HCT116 (cell line): ENCODE measurements around the gene ANAPC4. TPM values are rescaled to one million over a fixed set of nuclear protein-coding genes. Genes with fewer than 3 reads are reported as not detected.

Source experiments
- ATAC-seq: fragments of 200-7000 bp; cut with Tn5 transposase; 2 replicates; pipeline ENCODE4 v1.9.1; 2020; ENCODE audit warnings: mild to moderate bottlenecking, moderate library complexity
- BruUV-seq: library from RNA; stranded (reverse); fragments of 400-500 nt; replicated peaks from 2 replicates; lab custom pipeline; 2021; lab: Mats Ljungman, UMichigan
- CTCF ChIA-PET: fragments of 300-600 bp; sonication (Branson Sonifier 250); formaldehyde crosslinking; loops from one replicate; lab custom pipeline; 2021; ENCODE audit warnings: antibody characterized with exemption; lab: Charles Lee
- POLR2A ChIA-PET: fragments of 300-600, 350-600 bp; sonication (Branson Sonifier 250); formaldehyde crosslinking; loops from one replicate; lab custom pipeline; 2021; ENCODE audit warnings: antibody characterized with exemption; lab: Charles Lee
- RAD21 ChIA-PET, 2 experiments: fragments of 300-600 bp; sonication (Branson Sonifier 250); formaldehyde crosslinking; loops; one replicate each; lab custom pipeline; 2023; ENCODE audit warnings: low total read pairs in 2 of 2; ENCODE audit not compliant: uncharacterized antibody in 2 of 2, unreplicated experiment in 2 of 2, low non-redundant PET in 1 of 2; lab: Charles Lee
- DNase-seq: peaks from one replicate; pipeline ENCODE4 v3.0.0-alpha.2; 2010; ENCODE audit warnings: low read depth, low spot score
- H2AFZ ChIP-seq: fragments of 200-600 bp; shearing (Covaris generic), sonication (generic); 2 replicates; pipeline ENCODE4 v1.6.1; 2017; ENCODE audit warnings: low read depth, mixed run types, mixed read lengths, antibody characterized with exemption, low read length; ENCODE audit not compliant: poor library complexity, severe bottlenecking
- H3K27ac ChIP-seq: 2 replicates; pipeline ENCODE4 v1.5.1; 2012; ENCODE audit warnings: low read depth, low read length
- H3K27me3 ChIP-seq: fragments of 200-600 bp; sonication (generic); 2 replicates; pipeline ENCODE4 v1.6.1; 2016; ENCODE audit warnings: mixed run types, low read length, mixed read lengths; ENCODE audit not compliant: insufficient read depth
- H3K36me3 ChIP-seq, 2 experiments: fragments of 200-500 bp in 1 of 2; fragments of 200-600 bp in 1 of 2; sonication (Bioruptor generic) in 1 of 2; sonication (generic) in 1 of 2; 2 replicates each; pipeline versions ENCODE4 v1.5.1 to v1.6.1; 2014 to 2016; ENCODE audit warnings: low read length in 2 of 2, inconsistent platforms in 1 of 2, mixed read lengths in 1 of 2, mixed run types in 1 of 2; ENCODE audit not compliant: insufficient read depth in 2 of 2, control insufficient read depth in 1 of 2
- H3K4me1 ChIP-seq, 2 experiments: fragments of 200-600 bp in 1 of 2; sonication (generic) in 1 of 2; 2 replicates each; pipeline versions ENCODE4 v1.5.1 to v1.6.1; 2012 to 2017; ENCODE audit warnings: low read length in 2 of 2, inconsistent platforms in 1 of 2, mild to moderate bottlenecking in 1 of 2, mixed read lengths in 1 of 2, mixed run types in 1 of 2, moderate library complexity in 1 of 2; ENCODE audit not compliant: insufficient read depth in 2 of 2, control insufficient read depth in 1 of 2
- H3K4me2 ChIP-seq: fragments of 200-600 bp; sonication (generic); 2 replicates; pipeline ENCODE4 v1.6.1; 2017; ENCODE audit warnings: mixed run types, low read length, mixed read lengths
- H3K4me3 ChIP-seq, 2 experiments: fragments of 200-600 bp in 1 of 2; sonication (generic) in 1 of 2; replicated peaks in 1 of 2; 2 replicates each; pipeline ENCODE4 v1.5.1; 2011 to 2016; ENCODE audit warnings: low read length in 2 of 2, control low read depth in 1 of 2, low read depth in 1 of 2, mild to moderate bottlenecking in 1 of 2, mixed read lengths in 1 of 2, mixed run types in 1 of 2
- H3K79me2 ChIP-seq: fragments of 200-600 bp; sonication (generic); 2 replicates; pipeline ENCODE4 v1.6.1; 2017; ENCODE audit warnings: mild to moderate bottlenecking, mixed run types, low read length, moderate library complexity, mixed read lengths; ENCODE audit not compliant: insufficient read depth
- H3K9ac ChIP-seq: fragments of 200-600 bp; sonication (generic); 2 replicates; pipeline ENCODE4 v1.6.1; 2016; ENCODE audit warnings: low read length, mixed read lengths
- H3K9me2 ChIP-seq: fragments of 200-600 bp; sonication (generic), shearing (Covaris generic); 2 replicates; pipeline ENCODE4 v1.6.1; 2017; ENCODE audit warnings: mixed run types, mild to moderate bottlenecking, moderate library complexity; ENCODE audit not compliant: insufficient read depth
- H3K9me3 ChIP-seq, 2 experiments: fragments of 200-500 bp in 1 of 2; fragments of 200-600 bp in 1 of 2; sonication (Bioruptor generic) in 1 of 2; sonication (generic) in 1 of 2; 2 replicates each; pipeline ENCODE4 v1.6.1; 2014 to 2017; ENCODE audit warnings: low read length in 2 of 2, mixed read lengths in 2 of 2, inconsistent platforms in 1 of 2, low read depth in 1 of 2, mild to moderate bottlenecking in 1 of 2, mixed run types in 1 of 2, moderate library complexity in 1 of 2; ENCODE audit not compliant: control insufficient read depth in 1 of 2, insufficient read depth in 1 of 2
- H4K20me1 ChIP-seq: fragments of 200-600 bp; sonication (generic), shearing (Covaris generic); 2 replicates; pipeline ENCODE4 v1.6.1; 2017; ENCODE audit warnings: mixed run types, mild to moderate bottlenecking, moderate library complexity; ENCODE audit not compliant: insufficient read depth
- CEBPB ChIP-seq: IDR thresholded peaks from 2 replicates; pipeline ENCODE4 v1.6.1; 2012; ENCODE audit warnings: low read depth
- EGR1 ChIP-seq: IDR thresholded peaks from 2 replicates; pipeline ENCODE4 v1.6.1; 2012; ENCODE audit warnings: low read depth
- EZH2 ChIP-seq: fragments of 200-600 bp; sonication (generic); IDR thresholded peaks from 2 replicates; pipeline ENCODE4 v1.6.1; 2017; ENCODE audit warnings: antibody characterized with exemption, mixed run types
- EZH2phosphoT487 ChIP-seq: fragments of 200-600 bp; IDR thresholded peaks from 2 replicates; pipeline ENCODE4 v1.6.1; 2018; ENCODE audit warnings: antibody characterized with exemption, borderline replicate concordance
- FOSL1 ChIP-seq: IDR thresholded peaks from 2 replicates; pipeline ENCODE4 v1.6.1; 2012; ENCODE audit warnings: low read depth
- REST ChIP-seq: IDR thresholded peaks from 2 replicates; pipeline ENCODE4 v1.6.1; 2012; ENCODE audit warnings: low read depth
- ZBTB33 ChIP-seq: IDR thresholded peaks from 2 replicates; pipeline ENCODE4 v1.6.1; 2011; ENCODE audit warnings: mild to moderate bottlenecking, low read length, moderate library complexity; ENCODE audit not compliant: insufficient replicate concordance; ENCODE audit errors: extremely low read depth
- ZNF274 ChIP-seq: fragments of 200-500 bp; sonication (Bioruptor generic); IDR thresholded peaks from 2 replicates; pipeline ENCODE4 v1.6.1; 2014; ENCODE audit warnings: mild to moderate bottlenecking, low read depth, low read length, inconsistent platforms
- intact Hi-C: fragments of 100-400 bp; cut with micrococcal nuclease; formaldehyde crosslinking; loops from 2 replicates; pipeline ENCODE4 v1.10.0; 2022
- total RNA-seq: library from RNA; stranded (reverse); gene quantifications from one replicate; pipeline ENCODE4 v1.2.1, GENCODE V29; 2021; ENCODE audit not compliant: unreplicated experiment

The ANAPC4 gene
- total RNA-seq, 1 experiment from 2014 or later, result 29.2 TPM

- Histone ChIP-seq H3K9ac (no peak overlapping the region), H2AFZ (no peak overlapping the region), H3K9me2 (no peaks in the 10 kb centered on the region), H3K27ac (no peak overlapping the region), H3K36me3 (peaks cover 12 to 18% of the 10 kb centered on the region in 2 experiments; a peak in 3 of 4 replicates), H4K20me1 (no peaks in the 10 kb centered on the region), H3K4me3 (no peak overlapping the region), H3K9me3 (peaks cover 0 to 3% of the 10 kb centered on the region in 2 experiments; a peak in 1 of 4 replicates), H3K27me3 (no peaks in the 10 kb centered on the region), H3K79me2 (peaks cover 35% of the 10 kb centered on the region), H3K4me1 (peaks cover 8 to 19% of the 10 kb centered on the region in 2 experiments), H3K4me2 (no peak overlapping the region)
- TF ChIP-seq ZNF274 (no peak), EZH2phosphoT487 (no peak), EGR1 (no peak), CEBPB (no peak), EZH2 (no peak), ZBTB33 (no peak), FOSL1 (no peak), REST (no peak)
- BruUV-seq, result no TSS peak
- ChIA-PET CTCF (no interaction called here), POLR2A (no interaction called here), RAD21 (no interaction called here)
- DNase-seq (no peak), ATAC-seq (no peak)
- intact Hi-C loops, result no loop called here
Measured at GRCh38 chr4:25379591-25379990, 2.5 kb downstream of the ANAPC4 start.
